ENCODE data around the gene VGLL4.
"Not testable (repeated sequence)": the region's sequence is repeated elsewhere in the genome, so short reads cannot be mapped to it uniquely, and the experiment has no call there.

VGLL4 gene

DNA sequence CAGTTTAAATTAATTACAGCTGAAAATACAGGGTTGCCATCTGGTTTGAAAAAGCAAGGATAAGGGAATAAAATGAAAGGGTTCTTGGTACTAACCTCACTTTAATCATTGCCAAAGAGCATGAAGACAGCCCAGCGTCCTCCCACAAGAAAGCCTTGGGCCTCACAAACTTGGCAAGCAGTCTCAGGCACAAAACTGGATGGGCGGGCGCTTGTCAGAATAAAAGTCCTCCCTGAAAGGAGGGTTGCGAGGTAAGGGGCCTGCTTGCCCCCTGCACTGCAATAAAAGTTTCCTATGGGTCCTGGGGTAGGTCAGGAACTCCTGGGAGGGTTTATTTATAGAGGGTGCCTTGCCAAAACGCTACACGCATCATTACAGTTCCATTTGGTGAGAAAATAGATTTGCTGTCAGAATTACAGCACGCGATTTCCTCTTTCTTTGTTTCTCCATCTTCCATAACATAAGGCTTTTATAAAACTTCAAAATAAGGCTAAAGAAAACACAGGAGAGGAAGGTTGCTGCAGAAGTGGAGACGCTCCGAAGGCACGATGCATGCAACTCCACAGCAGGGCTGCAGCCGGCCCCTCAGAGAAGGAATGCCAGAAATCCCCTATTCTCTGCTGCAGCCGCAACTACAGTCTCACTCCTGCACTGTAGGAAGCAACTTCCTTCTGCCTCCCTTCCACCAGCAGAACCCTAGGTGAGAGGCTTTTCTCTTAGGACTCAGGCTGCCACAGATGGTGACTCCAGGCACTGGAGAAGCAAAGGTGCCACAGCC is 61.3 kb downstream of the VGLL4 start:
- peak; percentile 70 for DNase-seq

DNA sequence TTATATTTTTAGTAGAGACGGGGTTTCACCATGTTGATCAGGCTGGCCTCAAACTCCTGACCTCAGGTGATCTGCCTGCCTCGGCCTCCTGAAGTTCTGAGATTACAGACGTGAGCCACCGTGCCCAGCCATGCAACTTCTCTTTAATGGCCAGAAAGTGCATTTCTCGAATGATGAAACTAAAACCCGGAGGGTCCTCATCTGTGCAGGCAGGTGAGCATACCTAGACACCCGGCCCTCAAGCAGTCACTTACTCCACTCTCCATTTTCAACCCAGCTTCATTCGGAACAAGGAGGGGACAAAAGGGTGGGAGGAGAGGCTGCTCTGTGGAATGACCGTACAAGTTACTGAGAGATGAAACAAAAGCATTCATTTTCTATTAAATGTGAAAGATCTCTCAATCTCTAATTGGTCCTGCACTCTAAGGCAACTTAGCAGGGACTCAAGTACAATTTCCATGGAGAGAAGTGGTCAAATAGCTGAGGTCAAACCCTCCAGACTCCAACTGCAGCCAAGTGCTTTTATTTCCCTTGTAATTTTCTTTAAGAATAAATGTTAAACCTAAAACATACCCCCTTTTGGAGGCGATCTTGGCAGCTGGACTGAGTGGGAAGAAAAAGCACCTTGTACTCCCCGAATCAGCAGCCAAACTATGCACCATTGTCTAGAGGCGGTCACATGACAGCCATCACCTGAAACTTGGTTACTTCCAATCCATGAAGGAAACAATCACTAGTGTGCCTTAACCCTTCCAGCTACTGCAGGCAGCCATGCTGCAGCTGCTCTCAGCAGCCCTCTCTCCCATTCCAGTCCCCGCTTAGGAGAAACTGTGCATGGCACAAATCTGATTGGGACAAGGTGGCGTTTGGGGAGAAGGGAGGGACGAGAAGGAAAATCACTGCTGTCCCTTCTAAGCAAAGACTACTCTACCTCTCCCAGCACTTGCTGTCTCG is 62.2 kb downstream of the VGLL4 start:
- peak; percentile 60 for DNase-seq

DNA sequence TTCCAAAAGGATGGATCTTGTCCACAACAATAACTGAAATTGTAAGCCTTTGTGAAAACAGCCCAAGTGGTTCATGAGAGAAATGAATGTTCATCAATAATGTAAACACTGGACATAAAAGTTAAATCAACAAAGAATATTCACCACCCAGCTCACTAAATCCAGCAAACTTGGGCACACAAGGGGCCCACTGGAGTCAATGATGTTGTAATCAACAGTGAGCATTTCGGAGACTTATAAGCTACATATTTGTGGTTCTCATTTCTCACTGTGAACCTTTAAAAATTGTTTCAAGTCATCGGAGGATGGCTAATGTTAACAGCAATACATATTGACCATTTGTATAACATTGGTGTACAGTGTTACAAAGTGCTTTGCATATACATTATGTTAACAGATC is 63.1 kb downstream of the VGLL4 start:
- no peak for DNase-seq

DNA sequence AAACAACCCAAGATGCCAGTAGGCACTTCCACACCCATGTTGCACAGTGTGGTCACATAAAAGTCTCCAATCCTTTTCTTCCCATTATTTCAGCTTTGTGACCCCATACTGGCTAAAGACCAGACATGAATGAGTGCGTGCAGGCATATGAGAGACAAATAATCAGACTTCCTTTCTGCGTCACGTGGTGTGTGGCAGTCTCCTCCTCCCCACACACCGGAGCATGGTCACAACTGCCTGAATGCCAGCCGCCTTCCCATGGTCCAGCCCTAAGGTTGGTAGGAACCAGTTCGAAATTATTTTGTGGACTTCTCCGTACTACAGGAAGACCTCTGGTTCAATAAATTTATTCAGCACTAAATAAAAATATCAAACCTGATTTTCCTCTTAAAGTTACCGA is 65.5 kb downstream of the VGLL4 start:
- no peak for DNase-seq

DNA sequence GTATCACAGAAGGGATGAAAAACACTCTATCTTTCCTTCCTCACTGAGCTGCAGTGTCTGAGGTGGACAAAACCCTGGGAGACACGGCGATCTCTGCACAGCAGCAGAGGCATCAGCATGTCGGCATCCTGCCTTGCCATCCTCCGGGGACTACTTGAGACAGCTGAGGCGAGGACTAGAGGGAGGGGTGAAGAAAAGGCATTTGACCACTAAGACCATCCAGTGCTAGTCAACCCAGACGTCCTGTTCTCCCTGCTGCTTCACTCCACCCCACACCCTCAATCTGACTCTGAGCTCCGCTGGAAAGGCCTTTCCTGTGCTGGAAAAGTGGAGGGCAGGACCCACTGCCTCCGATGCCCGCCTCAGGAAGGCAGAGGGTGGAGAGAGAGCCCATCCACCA is 67.3 kb downstream of the VGLL4 start:
- DNase-seq, result no peak

DNA sequence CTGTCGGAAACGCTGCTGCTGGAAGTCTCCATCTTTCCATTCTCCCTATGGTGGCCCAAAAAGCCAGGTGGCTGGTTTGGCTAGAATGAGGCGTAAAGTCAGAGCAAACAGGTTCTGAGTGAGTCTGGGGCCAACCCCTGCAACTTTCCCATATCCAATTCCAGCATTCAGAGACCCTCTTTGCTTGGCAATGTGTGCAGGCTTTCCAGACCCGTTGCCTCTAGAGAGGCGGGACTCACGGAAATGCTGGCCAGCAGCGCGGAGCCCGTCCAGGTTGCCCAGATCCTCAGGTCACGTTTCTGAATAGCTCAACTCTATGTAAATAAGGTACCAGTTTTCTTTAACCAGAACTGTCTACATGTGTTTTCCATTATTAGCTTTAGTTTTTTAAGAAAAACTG is 68.0 kb downstream of the VGLL4 start:
- no peak for DNase-seq

DNA sequence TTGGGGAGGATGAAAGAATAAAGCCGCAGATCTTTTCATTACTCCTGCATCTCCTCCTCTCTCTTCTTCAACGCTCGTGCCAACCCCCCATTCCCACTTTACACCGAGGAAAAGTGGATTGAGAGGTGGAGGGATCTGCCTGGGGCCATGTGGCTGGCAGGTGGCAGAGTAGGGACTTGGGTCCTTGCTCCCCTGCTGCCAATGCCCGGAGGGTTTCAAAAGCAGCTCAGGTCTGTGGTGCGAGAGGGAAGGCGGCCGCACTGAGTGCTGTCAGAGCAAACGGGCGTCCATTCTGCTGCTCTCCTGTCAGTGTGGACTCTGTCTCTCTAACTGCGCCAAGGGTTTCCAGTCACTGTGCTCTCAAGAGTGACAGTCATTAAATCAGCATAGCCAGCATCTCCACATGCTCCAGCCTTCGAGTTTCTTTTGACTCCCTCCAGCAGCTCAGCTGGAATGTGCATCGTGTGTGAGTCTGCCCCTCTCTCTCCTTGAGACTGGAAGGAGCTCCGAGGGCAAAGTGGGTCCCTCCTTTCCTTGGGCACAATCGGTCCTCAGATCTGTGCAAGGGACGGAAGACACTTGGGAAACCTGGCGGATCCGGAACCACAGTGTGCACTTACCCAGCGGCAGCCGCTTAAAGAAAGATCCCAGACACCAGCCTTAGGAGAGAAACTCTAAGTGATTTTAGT is 68.6 kb downstream of the VGLL4 start:
- no peak for DNase-seq

DNA sequence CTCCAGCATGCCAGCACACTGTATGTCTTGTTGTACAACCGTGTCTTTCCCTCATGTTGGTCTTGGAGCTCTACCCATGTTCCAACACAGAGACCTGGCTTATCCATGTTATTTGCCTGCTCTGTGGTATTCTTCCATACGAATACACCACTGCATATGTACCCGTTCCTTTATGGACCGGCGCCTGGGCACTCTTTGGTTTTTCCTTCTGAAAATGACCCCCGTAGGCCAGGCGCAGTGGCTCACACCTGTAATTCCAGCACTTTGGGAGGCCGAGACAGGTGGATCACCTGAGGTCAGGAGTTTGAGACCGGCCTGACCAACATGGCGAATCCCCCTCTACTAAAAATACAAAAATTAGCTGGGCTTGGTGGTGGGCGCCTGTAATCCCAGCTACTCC is 71.1 kb downstream of the VGLL4 start:
- not testable (repeated sequence) for DNase-seq

DNA sequence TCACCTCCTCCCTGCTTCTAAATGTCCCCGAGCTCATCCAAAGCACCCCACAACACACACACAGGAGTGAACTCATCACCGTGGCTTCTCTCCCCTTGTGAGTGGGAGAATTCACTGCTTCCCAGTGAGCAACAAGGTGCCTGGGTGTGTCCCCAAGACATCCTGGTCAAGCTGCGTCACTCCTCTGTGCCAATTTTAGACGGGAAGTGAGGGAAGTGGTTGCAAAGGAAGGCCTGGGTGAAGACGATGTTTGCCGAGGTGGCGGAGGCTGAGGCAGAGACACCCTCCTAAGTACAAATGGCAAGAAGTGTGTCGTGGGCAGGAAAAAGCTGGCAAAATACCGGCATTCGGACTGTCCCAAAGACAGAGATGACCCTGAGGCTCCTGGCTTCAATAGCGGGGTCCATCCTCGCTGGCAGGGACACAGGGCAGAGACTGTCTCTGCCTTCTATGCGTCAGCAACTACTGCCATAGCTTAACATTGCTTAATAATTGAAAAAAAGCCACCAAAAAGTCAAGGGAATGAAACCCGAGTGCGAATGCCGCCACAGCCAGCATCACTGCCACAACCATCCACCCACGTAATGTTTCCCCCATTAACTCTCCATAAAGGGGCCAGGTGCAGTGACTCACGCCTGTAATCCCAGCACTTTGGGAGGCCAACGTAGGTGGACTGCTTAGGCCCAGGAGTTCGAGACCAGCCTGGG is 72.8 kb downstream of the VGLL4 start:
- DNase-seq, result no peak

DNA sequence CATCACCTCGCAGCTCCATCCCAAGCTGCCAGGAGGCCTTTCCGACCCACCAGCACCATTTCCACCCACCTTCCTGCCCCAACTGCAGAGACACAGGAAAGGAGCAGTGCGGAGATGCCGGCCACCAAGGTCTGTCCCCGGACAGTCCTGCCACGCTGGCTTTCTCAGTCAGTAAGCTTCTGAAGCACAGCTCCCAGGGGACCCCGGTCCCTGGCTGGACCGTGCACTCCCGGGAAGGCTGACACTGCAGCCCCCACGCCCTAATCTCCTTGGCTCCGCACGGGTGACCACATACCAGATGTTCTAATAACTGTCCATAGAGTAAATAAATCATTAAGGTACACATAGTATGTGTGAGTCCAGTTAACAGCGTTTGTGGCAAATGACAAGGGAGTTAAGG is 73.5 kb downstream of the VGLL4 start:
- DNase-seq, result no peak

DNA sequence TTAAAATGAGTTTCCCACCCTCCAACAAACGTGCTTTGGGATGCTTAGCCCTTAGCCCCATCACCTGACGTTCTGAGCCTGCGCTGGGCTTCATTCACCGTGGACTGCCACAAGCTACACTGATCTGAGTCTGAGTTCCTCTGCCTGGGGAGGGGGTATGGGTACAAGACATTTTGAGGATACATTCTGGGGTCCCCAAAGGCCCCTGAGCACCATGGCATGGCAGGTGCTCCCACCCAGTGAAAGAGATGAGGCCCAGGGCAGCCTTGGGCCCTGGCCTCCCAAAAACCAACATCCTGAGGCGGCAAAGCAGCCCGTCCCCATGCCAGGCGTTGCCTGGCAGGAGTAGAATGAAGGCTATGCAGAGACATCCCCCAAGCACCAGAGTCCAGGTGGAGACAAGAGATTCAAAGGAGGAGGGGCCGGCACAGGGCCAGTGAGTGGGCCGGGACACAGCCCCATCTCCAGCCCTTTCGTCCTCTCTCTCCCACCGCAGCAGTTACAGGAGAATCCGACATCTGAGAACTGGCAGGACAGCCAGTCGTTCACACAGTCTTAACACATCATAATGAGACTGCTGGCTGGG is 74.5 kb downstream of the VGLL4 start:
- no peak for DNase-seq

DNA sequence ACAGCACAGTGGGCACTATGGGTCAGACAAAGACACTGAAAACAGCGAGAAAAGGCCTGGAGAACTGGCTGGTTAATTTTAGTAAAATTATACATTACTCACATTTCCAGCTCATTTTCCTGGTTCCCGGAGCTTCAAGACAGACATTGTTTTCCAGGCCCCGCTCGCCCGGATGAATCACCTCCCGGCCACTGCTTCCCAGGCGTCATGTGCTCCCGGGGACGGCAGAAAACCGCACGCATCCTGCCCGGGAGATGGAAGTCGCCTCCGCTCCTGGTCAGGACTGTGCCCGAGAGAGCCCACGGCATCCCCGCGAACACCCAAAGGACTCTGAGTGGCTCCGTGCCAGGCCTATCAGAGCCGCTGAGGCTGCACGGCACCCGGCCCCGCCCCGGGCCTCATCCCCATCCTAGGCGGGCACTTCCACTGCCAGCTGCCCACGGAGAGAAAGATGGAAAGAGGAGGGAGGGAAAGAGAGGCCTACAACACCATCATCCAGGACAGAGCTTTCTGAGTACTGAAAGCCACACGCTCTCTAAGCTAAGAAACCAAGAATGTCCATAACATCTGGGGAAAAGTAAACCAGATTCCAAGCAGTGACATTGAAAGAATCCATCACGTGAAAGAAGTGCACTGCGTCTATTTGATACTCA is 75.1 kb downstream of the VGLL4 start:
- DNase-seq, result no peak

DNA sequence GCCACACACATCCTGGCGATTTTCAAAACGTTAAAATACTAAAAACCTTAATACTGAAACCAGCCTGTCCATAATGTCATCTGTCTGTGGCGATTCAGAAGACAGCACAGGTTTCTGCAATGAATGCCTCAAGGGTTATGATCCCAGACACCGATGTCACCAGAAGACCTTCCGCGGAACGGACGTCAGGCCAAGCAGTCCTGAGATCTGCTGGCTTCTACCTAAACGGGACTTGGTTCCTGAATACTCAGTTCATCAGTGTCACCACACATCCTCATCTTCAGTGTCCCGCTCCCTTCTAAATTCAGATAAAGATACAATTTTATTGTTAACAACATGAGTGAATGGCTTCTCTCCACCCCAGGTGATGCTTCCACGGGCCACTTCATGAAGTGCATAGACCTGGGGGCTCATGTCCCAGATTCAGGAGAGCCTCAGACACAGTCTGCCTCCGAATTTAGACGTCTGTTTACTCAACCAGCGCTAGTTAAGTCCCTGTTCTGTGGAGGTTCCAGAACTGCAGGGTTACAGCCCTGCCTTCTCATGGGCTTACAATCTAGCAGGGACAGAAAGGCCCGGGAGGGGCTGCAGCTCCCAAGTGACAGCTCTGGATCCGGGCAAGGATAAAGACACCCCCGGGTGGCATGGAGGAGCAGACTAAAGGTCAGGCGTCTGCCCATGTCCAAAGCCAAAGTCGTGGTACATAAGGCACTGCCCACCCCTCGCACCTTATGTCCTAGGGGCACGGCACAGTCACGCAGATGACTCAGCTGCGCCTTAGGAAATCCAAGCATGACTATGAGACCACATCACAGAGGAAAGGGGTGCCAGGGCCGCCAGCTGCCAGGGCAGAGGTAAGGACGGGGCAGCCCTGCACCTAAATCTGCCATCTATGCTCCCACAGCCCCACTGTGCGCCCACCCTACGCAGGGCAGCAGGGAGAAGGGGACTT is 75.9 kb downstream of the VGLL4 start:
- DNase-seq, result no peak

DNA sequence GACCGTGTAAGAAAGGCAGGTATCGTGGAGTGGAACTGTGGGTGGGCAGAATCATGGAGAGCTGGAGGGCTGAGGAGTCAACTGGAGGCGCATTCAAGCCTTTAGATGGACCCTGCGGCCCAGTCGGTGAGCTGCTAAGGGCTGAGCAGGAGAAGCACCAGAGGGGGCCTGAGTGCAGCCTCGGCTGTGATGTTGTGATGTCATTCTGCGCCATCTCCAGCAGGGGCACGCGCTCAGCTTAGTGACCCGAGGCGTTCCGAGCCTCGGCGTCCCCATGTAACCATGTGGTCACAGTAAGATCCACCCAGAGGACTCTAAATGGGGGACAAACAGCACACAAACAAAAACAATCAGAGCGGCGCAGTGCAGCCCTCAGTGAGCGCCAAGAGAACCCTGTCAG is 76.8 kb downstream of the VGLL4 start:
- DNase-seq, result no peak

DNA sequence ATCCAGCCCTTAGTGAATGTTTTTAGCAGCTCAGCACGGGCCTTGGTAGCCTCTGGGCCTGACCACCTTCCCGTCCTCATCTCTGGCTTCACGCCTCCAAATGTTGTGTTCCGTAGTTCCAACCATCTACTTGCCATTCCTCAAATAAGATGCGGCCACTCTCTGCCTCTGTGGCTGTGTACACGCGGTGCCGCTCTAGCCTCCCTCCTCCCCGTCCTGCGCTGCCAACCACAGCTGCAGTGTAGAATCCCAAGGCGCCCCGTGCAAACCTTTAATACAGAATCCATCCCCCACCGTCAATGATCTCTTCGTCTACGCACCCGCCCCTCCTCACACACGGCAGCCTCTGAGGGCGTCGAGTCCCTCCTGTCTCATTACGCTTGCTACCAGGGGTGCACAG is 77.2 kb downstream of the VGLL4 start:
- no peak for DNase-seq

DNA sequence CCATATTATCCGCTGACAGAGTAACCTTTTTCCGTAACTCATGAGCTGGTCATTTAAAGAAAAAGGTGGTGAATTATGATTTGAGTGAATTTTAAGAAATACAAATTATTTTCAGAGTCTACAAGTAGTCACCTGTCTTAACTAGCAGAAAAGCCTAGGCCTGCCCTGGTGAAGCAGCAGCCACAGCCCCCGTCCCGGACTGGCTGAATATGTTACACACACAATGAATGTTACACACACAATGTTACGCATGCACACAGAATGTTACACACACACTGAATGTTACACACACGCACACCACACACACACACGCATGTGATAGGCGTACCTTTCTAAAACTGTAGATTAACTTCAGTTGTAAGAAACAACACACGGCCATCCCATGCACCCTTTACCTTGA is 77.8 kb downstream of the VGLL4 start:
- DNase-seq, result no peak

DNA sequence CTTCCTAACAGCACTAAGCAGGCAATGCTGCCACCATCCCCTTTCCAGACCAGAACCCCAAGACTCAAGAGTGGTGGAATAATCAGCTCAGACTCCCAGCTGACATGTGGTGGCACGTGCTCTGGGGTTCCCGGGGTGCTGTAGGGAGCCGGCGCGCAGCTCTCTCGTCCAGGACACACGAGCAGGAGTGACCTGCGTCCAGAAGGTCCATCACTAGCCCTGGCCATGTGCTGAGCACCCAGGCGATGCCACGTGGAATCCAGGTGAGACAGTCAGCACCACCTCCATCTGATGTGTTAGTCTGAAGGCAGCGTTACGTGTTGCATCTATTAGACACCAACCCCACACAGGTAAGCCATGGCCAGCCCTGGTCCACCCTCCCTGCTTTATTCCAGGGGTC is 78.2 kb downstream of the VGLL4 start:
- no peak for DNase-seq

DNA sequence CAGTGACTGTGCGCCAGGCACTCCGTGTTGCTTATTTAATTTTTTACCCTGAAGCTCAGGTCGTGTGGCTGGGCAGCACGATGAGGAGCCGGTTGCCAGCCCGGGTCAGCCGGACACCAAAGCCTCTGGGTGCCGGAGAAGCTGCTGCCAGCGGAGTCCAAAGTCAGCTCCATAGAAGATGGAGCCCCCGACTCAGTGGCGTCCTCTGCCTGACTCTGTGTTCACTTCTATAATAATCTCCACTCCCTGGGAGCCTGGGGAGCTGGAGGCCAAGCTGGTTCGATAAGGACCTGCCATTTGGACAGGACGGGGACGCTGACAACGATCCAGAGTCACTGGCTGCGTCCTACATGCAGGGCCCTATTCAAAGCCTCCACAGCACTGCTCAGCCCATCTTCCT is 78.6 kb downstream of the VGLL4 start:
- DNase-seq, result no peak

DNA sequence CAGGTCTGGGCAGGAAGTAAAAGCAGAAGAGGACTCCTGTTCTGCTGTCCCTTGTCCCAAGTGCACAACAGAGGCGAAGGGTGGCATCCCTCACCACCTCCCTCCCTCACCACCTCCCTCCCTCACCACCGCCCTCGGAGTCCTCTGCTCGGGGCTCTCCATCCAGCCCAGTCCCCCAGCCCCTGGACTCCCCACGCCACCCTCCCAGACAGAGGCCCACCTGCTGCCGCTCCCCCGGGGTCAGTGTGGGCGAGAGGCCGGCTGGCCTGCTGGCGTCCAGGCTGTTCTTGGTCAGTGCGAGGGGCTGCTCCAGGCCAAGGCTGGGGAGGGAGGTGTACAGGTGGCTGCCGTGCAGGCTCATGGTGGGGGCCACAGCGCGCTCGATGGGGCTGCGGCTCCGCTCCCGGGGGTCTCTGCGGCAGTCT is 79.1 kb downstream of the VGLL4 start:
- no peak for DNase-seq

DNA sequence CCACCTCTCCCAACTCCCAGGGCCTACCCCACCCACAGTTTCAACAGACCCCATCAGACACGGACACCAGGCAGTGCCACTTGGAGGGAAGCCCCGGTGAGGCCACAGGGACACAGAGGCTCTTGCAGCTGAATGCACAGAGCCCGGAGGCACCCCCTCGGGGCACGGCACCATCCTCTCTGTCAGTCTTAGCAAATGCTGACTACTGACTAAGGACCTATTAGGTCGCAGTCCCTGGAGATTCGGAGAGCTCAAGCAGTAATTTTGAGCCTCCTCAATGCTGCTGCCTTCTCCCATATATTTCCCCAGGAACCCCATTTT is 79.9 kb downstream of the VGLL4 start:
- no peak for DNase-seq
